ENCODE data around the gene VIPR1.

DNA sequence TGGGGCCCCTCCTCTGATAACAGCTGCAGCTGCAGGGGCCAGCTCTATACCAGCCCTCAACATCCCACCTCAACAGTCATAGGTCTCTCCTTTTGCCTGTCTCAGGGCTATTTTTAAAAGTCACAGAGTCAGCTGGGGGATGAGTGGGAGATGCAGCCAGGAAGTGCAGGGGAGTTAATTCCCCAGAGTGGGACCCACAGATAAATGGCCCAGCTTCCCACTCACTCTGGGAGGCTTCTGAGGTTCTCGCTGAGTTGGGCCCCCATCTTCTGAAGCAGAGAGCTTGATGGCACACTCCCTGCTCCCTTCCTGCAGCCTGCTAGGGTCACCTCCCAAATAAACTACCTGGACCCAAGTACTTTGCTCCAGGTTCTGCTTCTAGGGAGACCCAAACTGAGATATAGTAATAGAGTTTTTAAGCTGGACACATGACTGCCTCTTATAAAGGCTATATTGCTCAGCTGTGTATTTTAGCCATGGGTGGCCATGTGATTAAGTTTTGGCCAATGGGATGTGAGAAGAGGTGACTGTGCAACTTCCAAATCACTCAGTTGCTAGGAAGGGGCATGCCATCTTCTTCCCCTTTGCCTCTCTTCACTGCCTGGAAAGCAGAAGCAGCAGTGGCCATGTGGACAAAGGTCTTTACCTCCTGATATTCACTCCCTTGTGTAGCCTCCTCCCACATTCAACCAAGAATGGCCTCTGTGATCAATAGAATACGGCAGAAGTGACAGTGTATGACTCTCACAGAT is 15.5 kb upstream of the VIPR1 start:
- TF ChIP-seq TAF1 (IDR thresholded peaks at IDR 0.05; ENCODE audit: borderline replicate concordance, insufficient read depth, low read length) (no peak), POLR2AphosphoS5 (IDR thresholded peaks at IDR 0.05; ENCODE audit: low read depth, low read length) (no peak)
- TF ChIP-seq, protein P1, sequence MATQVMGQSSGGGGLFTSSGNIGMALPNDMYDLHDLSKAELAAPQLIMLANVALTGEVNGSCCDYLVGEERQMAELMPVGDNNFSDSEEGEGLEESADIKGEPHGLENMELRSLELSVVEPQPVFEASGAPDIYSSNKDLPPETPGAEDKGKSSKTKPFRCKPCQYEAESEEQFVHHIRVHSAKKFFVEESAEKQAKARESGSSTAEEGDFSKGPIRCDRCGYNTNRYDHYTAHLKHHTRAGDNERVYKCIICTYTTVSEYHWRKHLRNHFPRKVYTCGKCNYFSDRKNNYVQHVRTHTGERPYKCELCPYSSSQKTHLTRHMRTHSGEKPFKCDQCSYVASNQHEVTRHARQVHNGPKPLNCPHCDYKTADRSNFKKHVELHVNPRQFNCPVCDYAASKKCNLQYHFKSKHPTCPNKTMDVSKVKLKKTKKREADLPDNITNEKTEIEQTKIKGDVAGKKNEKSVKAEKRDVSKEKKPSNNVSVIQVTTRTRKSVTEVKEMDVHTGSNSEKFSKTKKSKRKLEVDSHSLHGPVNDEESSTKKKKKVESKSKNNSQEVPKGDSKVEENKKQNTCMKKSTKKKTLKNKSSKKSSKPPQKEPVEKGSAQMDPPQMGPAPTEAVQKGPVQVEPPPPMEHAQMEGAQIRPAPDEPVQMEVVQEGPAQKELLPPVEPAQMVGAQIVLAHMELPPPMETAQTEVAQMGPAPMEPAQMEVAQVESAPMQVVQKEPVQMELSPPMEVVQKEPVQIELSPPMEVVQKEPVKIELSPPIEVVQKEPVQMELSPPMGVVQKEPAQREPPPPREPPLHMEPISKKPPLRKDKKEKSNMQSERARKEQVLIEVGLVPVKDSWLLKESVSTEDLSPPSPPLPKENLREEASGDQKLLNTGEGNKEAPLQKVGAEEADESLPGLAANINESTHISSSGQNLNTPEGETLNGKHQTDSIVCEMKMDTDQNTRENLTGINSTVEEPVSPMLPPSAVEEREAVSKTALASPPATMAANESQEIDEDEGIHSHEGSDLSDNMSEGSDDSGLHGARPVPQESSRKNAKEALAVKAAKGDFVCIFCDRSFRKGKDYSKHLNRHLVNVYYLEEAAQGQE (IDR thresholded peaks at IDR 0.05; ENCODE audit: insufficient read depth in 1 of 2, low read depth in 2 of 2, low read length in 2 of 2), result no peak
